ENCODE results near the gene GLCCI1.
"Not testable (repeated sequence)": the region's sequence is repeated elsewhere in the genome, so short reads cannot be mapped to it uniquely, and the experiment has no call there.

Gene GLCCI1

GRCh38 chr7:7990441-7990761, 21.8 kb downstream of the GLCCI1 start:
- DNase-seq (ENCODE audit: low spot score): no peak

DNA sequence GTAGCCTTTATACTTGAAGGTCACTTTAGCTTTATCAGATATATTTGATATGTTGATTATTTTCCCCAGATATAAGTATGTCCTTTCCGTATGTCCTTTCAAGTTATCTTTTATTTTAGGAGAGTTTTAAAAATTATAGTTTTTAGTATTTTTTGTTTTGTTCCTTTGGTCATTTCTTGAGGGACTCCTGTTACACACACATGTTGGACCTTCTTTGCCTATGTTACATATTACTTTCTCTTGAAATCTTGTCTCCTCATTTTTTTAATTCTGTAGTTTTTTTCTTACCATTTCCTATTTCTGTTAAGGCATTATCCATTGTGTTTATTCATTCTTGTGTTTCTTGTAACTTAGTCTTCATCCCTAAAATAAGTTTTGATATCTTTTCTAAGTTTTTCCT, 23.9 kb downstream of the GLCCI1 start:
- no peak for DNase-seq (ENCODE audit: low spot score)

- DNase-seq (ENCODE audit: low spot score): not testable (repeated sequence)
Measured at GRCh38 chr7:7995348-7995747, 26.8 kb downstream of the GLCCI1 start.

- no peak for DNase-seq (ENCODE audit: low spot score)
Measured at GRCh38 chr7:7996568-7996967, 28.0 kb downstream of the GLCCI1 start.

GRCh38 chr7:8000315-8000941, 31.8 kb downstream of the GLCCI1 start:
- DNase-seq (ENCODE audit: low spot score): no peak

GRCh38 chr7:8003077-8003476, 34.5 kb downstream of the GLCCI1 start:
- DNase-seq (ENCODE audit: low spot score): no peak

- DNase-seq (ENCODE audit: low spot score): no peak
Measured at GRCh38 chr7:8005279-8005678, 36.7 kb downstream of the GLCCI1 start.

DNA sequence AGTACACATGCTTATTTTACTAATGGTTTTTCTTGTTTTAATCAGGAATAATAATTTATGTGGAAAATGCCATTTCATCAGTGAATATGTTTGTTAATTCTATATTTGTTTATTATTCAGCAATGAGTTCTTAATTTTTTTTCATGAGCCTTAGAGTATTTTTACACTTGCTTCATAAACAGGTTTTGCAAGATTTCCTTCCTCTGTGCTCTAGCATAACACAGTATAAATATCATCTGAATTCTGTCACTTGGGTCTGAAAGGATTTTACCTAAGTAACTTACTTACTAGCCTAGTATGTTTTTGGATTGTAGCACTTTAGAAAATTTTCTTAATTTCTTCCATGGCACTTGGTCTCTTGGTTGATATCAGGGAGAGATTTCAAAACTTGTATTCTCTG, 45.8 kb downstream of the GLCCI1 start:
- DNase-seq (ENCODE audit: low spot score): no peak

- DNase-seq (ENCODE audit: low spot score): no peak
Measured at GRCh38 chr7:8015100-8015745, 46.6 kb downstream of the GLCCI1 start.

GRCh38 chr7:8015746-8016120, 47.1 kb downstream of the GLCCI1 start:
- DNase-seq (ENCODE audit: low spot score): no peak

GRCh38 chr7:8017423-8017822, 48.8 kb downstream of the GLCCI1 start:
- DNase-seq (ENCODE audit: low spot score): no peak

DNA sequence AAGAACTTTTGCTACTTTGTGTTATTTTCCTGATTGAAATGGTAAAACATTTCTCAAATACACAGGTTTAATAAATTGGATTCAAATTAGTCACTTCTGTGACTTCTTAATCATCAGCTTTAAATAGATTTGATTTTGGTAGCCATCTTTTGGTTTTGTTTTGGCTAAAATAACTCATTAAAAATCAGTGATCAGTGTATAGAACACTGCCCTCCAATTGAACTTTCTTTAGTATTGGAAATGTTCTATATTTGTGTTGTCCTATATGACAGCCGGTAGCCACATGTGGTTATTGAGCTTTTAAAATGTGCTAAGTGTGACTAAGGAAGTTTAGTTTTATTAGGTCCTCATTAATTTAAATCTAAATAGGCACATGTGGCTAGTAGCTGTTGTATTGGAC, 50.4 kb downstream of the GLCCI1 start:
- DNase-seq (ENCODE audit: low spot score): no peak

DNA sequence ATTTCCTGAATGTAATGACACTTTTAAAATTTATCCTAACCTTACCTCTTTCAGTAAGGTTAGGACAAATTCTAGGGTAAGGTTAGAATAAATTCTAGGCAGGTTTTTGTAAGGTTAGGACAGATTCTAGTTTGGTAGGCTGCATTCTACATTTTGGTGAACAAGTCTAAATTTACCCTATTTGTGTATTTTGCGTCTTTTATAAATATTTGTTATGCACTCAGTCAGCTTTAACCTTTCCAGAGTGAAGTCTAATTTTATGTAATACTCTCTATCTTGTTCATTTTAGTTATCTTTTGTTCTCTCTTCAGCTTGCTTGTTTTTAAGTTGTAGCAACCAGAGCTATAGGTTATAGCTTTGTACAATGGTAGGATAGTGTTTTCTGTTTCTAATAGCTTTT, 54.0 kb downstream of the GLCCI1 start:
- DNase-seq (ENCODE audit: low spot score): no peak

DNA sequence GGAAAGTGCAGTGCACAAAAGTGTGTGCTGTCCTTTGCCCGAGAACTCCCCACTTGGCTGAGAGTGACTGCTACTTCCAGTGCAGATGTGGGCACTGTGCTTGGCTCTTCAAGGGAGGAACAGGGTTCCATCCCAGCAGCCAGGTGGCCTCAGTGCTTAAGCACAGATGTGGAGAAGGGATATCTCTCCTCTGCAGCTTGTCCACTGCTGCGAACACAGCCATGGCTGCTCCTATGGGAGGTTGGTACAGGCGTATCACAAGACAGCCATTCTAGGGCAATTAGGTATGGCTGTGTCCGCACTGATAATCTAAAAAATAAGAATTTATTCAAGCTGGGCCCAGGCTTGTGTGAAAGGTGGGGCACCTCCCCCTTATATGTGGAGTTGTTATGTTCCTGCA, 66.6 kb downstream of the GLCCI1 start:
- DNase-seq (ENCODE audit: low spot score): no peak

DNA sequence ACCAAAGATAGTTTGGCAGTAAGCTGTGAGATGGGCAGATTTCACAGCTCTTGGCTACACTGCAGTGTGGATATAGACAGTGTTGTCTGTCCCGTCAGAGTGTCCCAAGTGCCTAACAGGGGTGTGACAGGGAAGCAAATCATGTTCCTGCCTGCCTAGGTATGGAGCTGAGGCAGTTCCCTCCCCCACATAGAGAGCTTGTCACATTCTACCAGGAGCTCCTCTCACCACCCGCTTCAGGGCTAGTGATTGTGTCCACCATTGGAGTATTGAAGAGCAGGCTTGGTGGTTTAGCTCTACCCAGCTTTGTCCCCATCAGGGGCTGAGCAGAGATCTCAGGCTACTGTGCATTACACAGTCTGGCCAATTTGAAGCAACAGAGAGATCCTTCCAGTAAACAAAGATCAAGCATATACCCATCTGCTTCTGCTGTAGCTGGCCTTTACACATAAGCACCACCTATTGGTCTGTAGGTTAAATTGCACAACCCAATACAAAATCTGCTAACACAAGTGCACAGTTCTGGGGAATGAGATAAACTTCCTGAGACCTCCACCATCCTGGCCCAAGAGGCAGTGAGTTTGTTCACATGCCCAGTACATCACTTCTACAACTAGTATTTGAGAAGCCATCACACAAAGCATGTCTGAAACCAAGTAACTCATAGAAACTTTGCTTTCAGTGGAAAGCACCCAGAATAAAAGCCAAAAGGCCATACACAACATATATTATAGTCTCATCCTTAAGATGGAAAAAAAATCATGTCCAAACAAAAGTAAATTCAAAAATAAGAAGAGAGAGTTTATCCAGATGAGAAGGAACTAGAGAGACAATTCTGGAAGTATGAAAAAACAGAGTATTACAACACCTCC, 67.3 kb downstream of the GLCCI1 start:
- peak; percentile 18 for DNase-seq (ENCODE audit: low spot score)

DNA sequence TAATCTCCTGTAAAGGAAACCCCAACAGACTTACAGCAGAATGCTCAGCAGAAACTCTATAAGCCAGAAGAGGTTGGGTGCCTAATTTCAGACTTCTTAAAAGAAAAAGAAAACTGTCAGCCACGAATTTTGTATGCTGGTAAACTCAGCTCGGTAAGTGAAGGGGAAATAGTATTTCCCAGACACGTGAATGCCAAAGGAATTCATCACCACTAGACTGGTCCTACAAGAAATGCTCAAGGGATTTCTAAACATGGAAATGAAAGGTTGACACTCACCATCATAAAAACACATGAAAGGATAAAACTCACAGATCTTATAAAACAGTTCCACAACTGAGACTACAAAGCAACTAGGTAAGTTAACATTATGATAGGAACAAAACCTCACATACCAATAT, 68.6 kb downstream of the GLCCI1 start:
- DNase-seq (ENCODE audit: low spot score): no peak

DNA sequence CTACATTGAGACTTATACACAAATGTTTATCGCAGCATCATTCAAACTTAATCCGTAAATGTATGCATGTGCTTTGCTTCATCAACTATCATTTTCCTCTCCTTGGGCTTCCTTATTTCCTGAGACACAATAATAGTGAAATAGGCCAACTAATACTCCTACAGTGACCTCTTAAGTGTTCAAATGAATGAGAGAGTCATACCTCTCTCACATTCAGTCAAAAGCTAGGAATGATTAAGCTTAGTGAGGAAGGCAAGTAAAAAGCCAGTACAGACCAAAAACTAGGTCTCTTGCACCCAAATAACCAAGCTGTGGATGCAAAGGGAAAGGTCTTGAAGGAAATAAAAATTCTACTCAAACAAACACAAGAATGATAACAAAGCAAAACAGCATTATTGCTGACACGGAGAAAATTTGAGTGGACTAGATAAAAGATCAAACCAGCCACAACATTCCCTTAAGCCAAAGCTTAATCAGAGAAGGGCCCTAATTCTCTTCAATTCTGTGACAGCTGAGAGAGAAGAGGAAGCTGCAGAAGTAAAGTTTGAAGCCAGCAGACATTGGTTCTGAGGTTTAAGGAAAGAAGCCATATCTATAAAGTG, 72.3 kb downstream of the GLCCI1 start:
- no peak for DNase-seq (ENCODE audit: low spot score)

- DNase-seq (ENCODE audit: low spot score): no peak
Measured at GRCh38 chr7:8042796-8043535, 74.4 kb downstream of the GLCCI1 start.

DNA sequence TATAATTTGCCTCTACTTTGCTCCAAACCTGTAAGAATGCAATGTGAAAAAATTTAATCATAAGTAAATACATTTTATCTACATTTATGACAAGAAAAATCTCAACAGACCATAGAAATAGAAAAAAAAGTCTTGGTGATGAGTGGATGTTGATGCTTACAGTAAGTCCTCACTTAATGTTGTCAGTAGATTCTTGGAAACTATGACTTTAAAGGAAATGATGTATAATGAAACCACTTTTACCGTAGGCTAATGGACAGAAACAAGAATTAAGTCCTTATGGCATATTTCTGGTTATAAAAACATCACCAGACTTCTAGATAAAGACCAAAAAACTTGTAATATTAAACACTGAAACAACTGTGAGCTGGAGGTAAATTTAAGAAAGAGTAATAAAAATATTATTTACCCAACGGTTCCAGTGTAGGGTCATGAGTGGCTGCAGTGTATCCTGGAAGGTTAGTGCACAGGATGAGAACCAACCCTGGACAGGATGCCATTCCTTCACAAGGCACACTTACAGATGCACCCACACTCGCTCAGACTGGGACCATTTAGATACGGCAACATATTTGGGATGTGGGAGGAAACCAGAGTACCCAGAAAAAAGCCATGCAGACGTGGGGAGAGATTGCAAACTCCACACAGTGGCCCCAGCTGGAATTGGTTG, 76.3 kb downstream of the GLCCI1 start:
- no peak for DNase-seq (ENCODE audit: low spot score)

DNA sequence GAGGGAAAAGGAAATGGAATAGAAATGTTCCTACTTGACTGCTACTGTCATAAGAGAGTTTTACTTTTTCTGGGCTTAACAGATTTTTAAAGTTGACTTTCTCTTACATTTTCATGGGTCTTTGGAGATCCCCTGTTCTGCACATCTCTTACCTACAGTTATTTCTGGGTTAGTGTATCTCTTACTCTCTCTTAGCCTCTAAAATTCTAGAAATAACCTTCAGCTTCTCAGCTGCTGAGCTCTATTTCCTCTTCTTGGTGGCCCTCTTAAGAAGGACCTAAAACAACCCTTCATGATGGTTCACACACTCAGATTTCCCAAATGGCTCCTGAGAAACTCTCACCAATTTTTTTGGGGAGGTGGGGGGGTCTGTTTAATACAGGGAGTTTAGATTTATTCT, 79.5 kb downstream of the GLCCI1 start:
- not testable (repeated sequence) for DNase-seq (ENCODE audit: low spot score)

GRCh38 chr7:8051373-8051772, 82.8 kb downstream of the GLCCI1 start:
- no peak for DNase-seq (ENCODE audit: low spot score)

GRCh38 chr7:8051998-8052397, 83.4 kb downstream of the GLCCI1 start:
- no peak for DNase-seq (ENCODE audit: low spot score)
